ENCODE results near the gene PECR. TPM values are rescaled to one million over a fixed set of nuclear protein-coding genes. Genes with fewer than 3 reads are reported as not detected.

Gene PECR
- total and polyA plus RNA-seq, 2 of the 13 experiments (the other 11 are each of a cell fraction or from before 2014, with no cell fraction given) = 151 to 153 TPM

- TF ChIP-seq ELF3 (CRISPR knock-in tag; IDR thresholded peaks at IDR 0.05) = peak; percentile 99
- TF ChIP-seq TOE1 (CRISPR knock-in tag; IDR thresholded peaks at IDR 0.05) = no peak
- no peak; the same call in 1 of the 2 replicates for TF ChIP-seq TGIF2 (CRISPR knock-in tag; IDR thresholded peaks at IDR 0.05)
- TF ChIP-seq AKAP8 (CRISPR knock-in tag; IDR thresholded peaks at IDR 0.05) = peak; percentile 87
- TF ChIP-seq NCOR1 (IDR thresholded peaks at IDR 0.05; ENCODE audit: borderline replicate concordance, low read length) = peak; percentile 14; the same call in 1 of the 2 replicates
- peak; percentile 60 for TF ChIP-seq PHF5A (CRISPR knock-in tag; IDR thresholded peaks at IDR 0.05; ENCODE audit: low read depth, unreplicated experiment)
- TF ChIP-seq ZNF263 (CRISPR knock-in tag; IDR thresholded peaks at IDR 0.05) = peak; percentile 71
- TF ChIP-seq ZFP62 (CRISPR knock-in tag; IDR thresholded peaks at IDR 0.05) = no peak
- peak; percentile 85 for TF ChIP-seq KDM4B (CRISPR knock-in tag; IDR thresholded peaks at IDR 0.05)
- TF ChIP-seq SRSF1 (optimal IDR thresholded peaks at IDR 0.05; ENCODE audit: low read depth, low read length) = peak; percentile 69
- TF ChIP-seq ZBTB7A (CRISPR knock-in tag; IDR thresholded peaks at IDR 0.05) = peak; percentile 86
- peak; percentile 94; the same call in 1 of the 2 replicates for TF ChIP-seq E2F2 (CRISPR knock-in tag; IDR thresholded peaks at IDR 0.05; ENCODE audit: borderline replicate concordance)
- no peak for TF ChIP-seq ZNF24 (IDR thresholded peaks at IDR 0.05)
- 0 out of 2 replicates have a peak, but pooled peaks have one; percentile 48 for TF ChIP-seq ZBTB34 (CRISPR knock-in tag; IDR thresholded peaks at IDR 0.05)
- peak; percentile 99 for TF ChIP-seq ZNF569 (CRISPR knock-in tag; IDR thresholded peaks at IDR 0.05; ENCODE audit: borderline replicate concordance)
- peak; percentile 98 for TF ChIP-seq EEA1 (CRISPR knock-in tag; IDR thresholded peaks at IDR 0.05; ENCODE audit: borderline replicate concordance)
- peak; percentile 96 for TF ChIP-seq TBX2 (CRISPR knock-in tag; IDR thresholded peaks at IDR 0.05; ENCODE audit: borderline replicate concordance)
- peak; percentile 49; the same call in 1 of the 2 replicates for TF ChIP-seq ZBTB33 (CRISPR knock-in tag; IDR thresholded peaks at IDR 0.05)
- no peak for TF ChIP-seq ZNF780A (CRISPR knock-in tag; IDR thresholded peaks at IDR 0.05)
- TF ChIP-seq ZNF17 (CRISPR knock-in tag; IDR thresholded peaks at IDR 0.05) = no peak
- no peak for TF ChIP-seq ZBTB3 (CRISPR knock-in tag; IDR thresholded peaks at IDR 0.05; ENCODE audit: borderline replicate concordance, low read depth)
- TF ChIP-seq DR1 (CRISPR knock-in tag; IDR thresholded peaks at IDR 0.05) = peak; percentile 95
These were observed 27.6 kb upstream of the PECR start, which contains the start of gene XRCC5 (continued) for GRCh38 chr2:216108967-216109921.
